Subcutaneous abdominal adipose tissue (tissue), 5 donors: ENCODE data around the gene GRAMD4.

Experiments used
- H3K27ac ChIP-seq: one replicate; pipeline ENCODE4 v1.7.0; 2013; ENCODE audit warnings: low read depth, mild to moderate bottlenecking, inconsistent platforms, low read length, moderate library complexity
- H3K27me3 ChIP-seq, 5 donors: one replicate each; pipeline ENCODE4 v1.7.0; 2013; ENCODE audit warnings: low read length in 5 of 5, inconsistent platforms in 1 of 5; ENCODE audit not compliant: control insufficient read depth in 5 of 5, insufficient read depth in 4 of 5
- H3K36me3 ChIP-seq, 5 donors: one replicate each; pipeline ENCODE4 v1.7.0; 2013; ENCODE audit warnings: low read length in 5 of 5; ENCODE audit not compliant: control insufficient read depth in 5 of 5, insufficient read depth in 5 of 5
- H3K4me1 ChIP-seq, 5 donors: one replicate each; pipeline ENCODE4 v1.7.0; 2013; ENCODE audit warnings: low read length in 5 of 5, mild to moderate bottlenecking in 3 of 5, moderate library complexity in 1 of 5; ENCODE audit not compliant: control insufficient read depth in 5 of 5, insufficient read depth in 5 of 5
- H3K4me3 ChIP-seq, 5 donors: one replicate each; pipeline ENCODE4 v1.7.0; 2013; ENCODE audit warnings: low read length in 5 of 5, low read depth in 1 of 5
- H3K9ac ChIP-seq, 5 donors: one replicate each; pipeline ENCODE4 v1.7.0; 2013; ENCODE audit warnings: low read length in 5 of 5, mild to moderate bottlenecking in 4 of 5, moderate library complexity in 3 of 5
- H3K9me3 ChIP-seq, 5 donors: one replicate each; pipeline ENCODE4 v1.7.0; 2013; ENCODE audit warnings: low read length in 5 of 5; ENCODE audit not compliant: control insufficient read depth in 5 of 5
- donor health status: healthy.
- donor health status: healthy.
- donor health status: healthy.
- donor health status: healthy.
- donor health status: healthy.

Gene GRAMD4

DNA sequence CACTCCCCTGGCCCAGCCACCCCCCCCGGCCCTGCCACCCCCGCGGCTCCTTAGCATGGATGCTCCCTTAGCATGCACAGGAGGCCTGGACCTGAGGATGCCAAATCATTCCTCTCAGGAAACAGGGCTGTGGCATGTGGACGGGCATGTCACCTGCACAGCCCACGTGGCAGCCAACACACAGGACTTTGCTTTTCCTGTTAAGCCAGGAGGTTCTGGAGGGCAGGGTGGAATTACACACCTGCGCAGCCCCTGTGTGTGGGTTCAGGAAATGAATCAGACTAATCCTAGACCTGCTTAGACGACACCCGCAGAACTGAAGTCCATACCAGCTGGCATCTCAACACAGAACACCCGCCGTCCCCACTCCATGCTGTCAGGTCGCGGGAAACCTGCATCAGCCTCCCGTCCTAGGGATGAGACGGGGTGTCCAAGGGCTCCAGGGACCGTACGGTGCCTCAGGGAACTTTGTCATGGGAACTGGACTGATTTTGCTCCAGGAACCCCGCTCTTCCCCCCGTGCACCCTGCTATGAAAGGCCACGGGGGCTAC lies 107.7 kb downstream of the GRAMD4 start:
- no peak overlapping the region for H3K27ac ChIP-seq
- peaks cover 5 to 39% (median 26%) of the 10 kb centered on the region in 5 donors for H3K4me1 ChIP-seq
- no peak overlapping the region for H3K9ac ChIP-seq

DNA sequence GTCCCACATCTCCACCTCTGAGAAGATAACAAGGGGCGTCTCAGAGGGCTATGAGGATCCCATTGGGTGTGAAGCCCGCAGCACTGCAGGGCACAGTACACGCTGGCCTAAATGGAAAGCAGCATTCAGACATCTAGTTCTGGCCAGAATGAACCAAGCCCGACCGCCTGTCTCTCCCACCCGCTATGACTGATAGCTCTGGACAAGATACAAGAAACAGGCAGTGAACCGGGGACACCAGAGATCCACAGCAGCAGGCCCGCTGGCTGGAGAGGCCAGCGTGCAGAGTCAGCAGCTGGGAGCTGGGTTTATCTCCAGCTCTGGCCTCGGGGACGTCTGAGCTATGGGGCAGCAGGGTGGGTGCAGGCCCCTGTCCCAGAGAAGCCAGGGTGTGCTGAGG lies 108.3 kb downstream of the GRAMD4 start:
- H3K36me3 ChIP-seq = peaks cover 0 to 18% (median 11%) of the 10 kb centered on the region in 5 donors
- H3K4me3 ChIP-seq = no peak overlapping the region
- peaks cover 5 to 39% (median 26%) of the 10 kb centered on the region in 5 donors for H3K4me1 ChIP-seq
- no peak overlapping the region for H3K9ac ChIP-seq
- H3K27me3 ChIP-seq = no peaks in the 10 kb centered on the region
- no peak overlapping the region for H3K27ac ChIP-seq
- no peaks in the 10 kb centered on the region for H3K9me3 ChIP-seq

More for the DNA sequence above, 107.7 kb downstream of the GRAMD4 start:
- Histone ChIP-seq H3K36me3 (peaks cover 0 to 19% (median 13%) of the 10 kb centered on the region in 5 donors), H3K9me3 (no peaks in the 10 kb centered on the region), H3K4me3 (no peak overlapping the region), H3K27me3 (no peaks in the 10 kb centered on the region)
